Right forelimb (tissue), 1 donor: ENCODE results near the gene GNA12.
"Not testable (repeated sequence)": the region's sequence is repeated elsewhere in the genome, so short reads cannot be mapped to it uniquely, and the experiment has no call there.

Source experiments
- DNase-seq: peaks from one replicate; pipeline ENCODE4 v3.0.0-alpha.2; 2018

Gene GNA12

GRCh38 chr7:2688409-2689342 is 155.4 kb downstream of the GNA12 start:
- no peak for DNase-seq

DNA sequence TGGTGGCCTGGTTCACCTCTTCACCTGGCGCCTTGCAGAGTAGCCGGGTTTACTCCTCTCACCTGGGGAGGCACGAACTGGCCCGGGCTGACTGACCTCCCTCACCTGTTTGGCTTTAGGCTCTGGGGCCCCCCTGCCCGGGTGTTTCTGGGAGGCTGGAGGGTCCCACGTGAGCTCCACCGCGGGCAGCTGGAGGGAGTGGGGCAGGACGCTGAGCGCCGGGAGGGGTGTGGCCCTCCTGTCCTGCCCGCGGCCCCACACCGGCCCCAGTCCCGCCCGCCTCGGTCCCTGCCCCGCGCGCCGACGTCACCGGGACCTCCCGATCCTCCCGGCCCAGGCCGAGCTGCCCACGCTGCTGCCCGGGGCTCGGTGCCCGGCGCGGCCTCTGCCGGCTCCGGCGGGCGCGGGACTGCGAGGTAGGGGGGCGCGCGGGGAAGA is 156.2 kb downstream of the GNA12 start, which contains the start of gene AMZ1:
AMZ1 (plus strand) TSS at position 322 of the 438 bp plus-strand sequence. CDS start 12,250 bp downstream, outside the sequence.
- no peak for DNase-seq

GRCh38 chr7:2687338-2687869 is 156.7 kb downstream of the GNA12 start:
- DNase-seq: no peak

GRCh38 chr7:2686101-2686500 is 158.0 kb downstream of the GNA12 start:
- no peak for DNase-seq

DNA sequence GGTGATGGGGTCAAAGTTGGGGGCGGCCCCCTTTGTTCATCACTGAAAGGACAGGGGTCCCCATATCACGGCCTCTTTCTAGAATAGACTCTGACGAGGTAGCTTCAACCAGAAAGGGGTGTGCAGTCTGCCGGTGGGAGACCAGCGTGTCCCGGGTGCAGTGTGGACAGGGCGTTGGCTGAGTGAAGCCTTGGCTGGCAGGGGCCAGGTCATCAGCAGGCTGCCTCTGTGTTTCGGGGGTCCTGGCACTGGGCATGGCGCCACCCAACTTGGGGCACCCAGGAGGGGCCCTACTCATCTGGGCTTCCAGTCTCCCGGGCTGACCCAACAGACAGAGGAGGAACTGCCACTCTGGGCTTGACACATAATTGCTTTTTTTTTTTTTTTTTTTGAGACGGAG is 159.6 kb downstream of the GNA12 start:
- no peak for DNase-seq

DNA sequence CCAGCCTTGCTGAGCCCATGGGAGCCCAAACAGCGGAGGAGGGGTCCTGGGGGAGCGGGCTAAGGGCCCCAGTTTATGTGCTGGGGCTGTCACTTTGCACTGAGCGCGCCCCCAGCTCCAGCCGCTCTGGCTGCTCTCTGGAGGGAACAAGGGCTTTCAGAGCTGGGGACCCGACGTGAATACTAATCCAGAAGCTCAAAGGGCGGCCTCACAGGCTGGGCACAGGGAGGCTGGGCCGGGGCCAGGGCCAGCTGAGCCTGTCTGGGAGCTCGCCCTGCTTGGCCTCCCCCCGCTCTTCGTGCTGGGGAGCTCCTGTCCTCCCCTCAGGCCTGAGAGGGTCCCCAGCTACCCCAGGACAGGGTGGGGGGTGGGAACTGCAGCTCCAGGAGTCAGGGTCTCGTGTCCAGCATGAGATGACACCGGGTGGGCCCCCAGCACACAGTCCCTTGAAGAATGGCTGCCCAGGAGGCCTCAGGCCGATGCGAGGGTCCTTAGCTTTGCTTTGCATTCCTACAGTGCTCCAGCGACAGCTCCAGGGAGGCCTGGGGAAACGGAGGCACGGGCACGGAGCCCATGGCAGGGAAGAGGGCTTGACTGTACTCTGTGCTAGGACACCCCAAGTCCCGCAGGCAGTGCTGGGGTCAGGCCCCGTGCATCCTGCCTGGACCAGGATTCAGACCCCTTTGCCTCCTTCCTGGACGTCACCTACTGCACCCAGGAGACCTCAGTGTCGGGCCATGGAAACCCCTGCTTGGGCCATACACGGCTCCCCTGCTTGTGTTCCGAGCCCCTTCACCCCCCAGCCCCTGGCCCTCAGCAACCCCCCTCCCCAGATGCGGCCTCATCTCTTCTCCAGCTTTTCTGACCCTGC is 161.9 kb downstream of the GNA12 start:
- DNase-seq: no peak

GRCh38 chr7:2680792-2681490 is 163.2 kb downstream of the GNA12 start:
- peak; percentile 80 for DNase-seq

GRCh38 chr7:2680256-2680655 is 163.9 kb downstream of the GNA12 start:
- DNase-seq: no peak

GRCh38 chr7:2679135-2680127 is 164.7 kb downstream of the GNA12 start:
- peak; percentile 39 for DNase-seq

DNA sequence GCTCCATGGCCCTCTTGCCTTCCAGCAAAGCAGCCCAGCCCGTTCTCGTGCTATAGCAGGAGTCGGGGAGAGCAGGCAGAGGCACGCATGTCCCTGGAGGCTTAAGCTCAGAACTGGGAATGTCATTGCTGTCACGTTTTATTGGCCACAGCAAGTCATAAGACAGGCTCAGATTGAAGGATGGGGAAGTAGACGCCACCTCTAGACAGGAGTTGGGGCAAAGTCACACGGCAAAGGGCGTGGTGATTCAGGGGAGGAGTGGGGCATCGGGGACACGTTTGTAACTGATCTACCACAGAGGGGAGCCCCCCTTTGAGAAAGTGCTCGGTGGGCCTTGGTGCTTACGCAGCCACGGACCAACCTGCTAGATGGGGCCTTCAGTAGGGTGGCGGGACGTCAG is 165.7 kb downstream of the GNA12 start:
- not testable (repeated sequence) for DNase-seq
